ENCODE measurements around the gene ZNF385B. TPM values are rescaled to one million over a fixed set of nuclear protein-coding genes. Genes with fewer than 3 reads are reported as not detected.

ZNF385B gene
- polyA plus RNA-seq, 1 donor from 2014 or later: 0.31 TPM

DNA sequence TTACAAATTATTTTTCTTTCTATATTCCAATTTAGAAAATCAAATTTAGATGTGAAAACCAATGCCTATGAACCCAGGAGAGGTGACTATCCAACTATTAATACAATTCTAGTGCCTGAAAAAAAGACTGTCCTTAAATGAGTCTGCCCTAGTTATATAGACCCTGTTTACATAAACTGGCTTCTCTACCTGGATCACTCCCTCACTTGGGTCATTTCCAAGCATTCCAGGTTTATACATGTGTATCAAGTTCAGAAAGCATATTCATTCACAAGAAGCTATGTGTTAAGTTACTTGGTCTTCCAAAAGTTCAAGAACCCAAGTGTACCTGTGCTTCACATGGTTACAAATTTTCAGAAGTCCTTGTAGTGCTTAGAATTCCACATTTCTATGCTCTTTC is 8.3 kb downstream of the ZNF385B start:
- Histone ChIP-seq H3K9ac (ENCODE audit: low read length) (no peak overlapping the region), H4K20me1 (ENCODE audit: insufficient read depth) (no peaks in the 10 kb centered on the region), H3K4me3 (ENCODE audit: low read length) (no peak overlapping the region), H2AFZ (ENCODE audit: low read depth, low read length) (no peak overlapping the region), H3K27ac (ENCODE audit: low read length) (no peak overlapping the region), H3K4me2 (ENCODE audit: low read length) (no peak overlapping the region), H3K9me3 (ENCODE audit: low read length) (no peaks in the 10 kb centered on the region), H3K79me2 (replicated peaks; ENCODE audit: insufficient read depth, low read length) (no peaks in the 10 kb centered on the region), H3K36me3 (ENCODE audit: insufficient read depth, low read length) (no peaks in the 10 kb centered on the region), H3K27me3 (ENCODE audit: insufficient read depth, low read depth, low read length) (no peaks in the 10 kb centered on the region), H3K9me2 (ENCODE audit: insufficient read depth, low read length) (no peaks in the 10 kb centered on the region), H3F3A (ENCODE audit: insufficient read depth, low read length, poor library complexity, severe bottlenecking) (no peaks in the 10 kb centered on the region)
- no peak for TF ChIP-seq POLR2AphosphoS5 (IDR thresholded peaks at IDR 0.05)

DNA sequence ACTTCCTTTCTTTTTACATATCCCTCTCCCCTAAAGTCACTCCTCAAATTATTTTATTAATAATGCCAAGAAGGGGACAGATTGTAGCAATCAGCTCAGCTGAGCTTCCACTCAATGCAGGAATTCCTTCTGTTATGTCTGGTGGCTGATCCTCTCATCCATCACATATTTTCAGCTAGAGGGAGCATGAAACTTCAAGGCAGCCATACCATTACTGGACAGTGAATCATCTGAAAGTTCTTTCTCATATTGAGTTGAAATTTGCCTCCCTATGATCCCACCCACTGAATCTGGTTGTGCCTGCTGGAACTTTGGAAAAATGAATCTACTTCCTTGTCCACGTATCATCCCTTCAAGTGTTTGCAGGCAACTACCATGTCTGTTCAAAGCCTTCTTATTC is 11.2 kb downstream of the ZNF385B start:
- Histone ChIP-seq H4K20me1 (ENCODE audit: insufficient read depth) (no peaks in the 10 kb centered on the region), H3K36me3 (ENCODE audit: insufficient read depth, low read length) (no peaks in the 10 kb centered on the region), H3K9me2 (ENCODE audit: insufficient read depth, low read length) (no peaks in the 10 kb centered on the region), H3K4me2 (ENCODE audit: low read length) (no peak overlapping the region), H3K27me3 (ENCODE audit: insufficient read depth, low read depth, low read length) (no peaks in the 10 kb centered on the region), H2AFZ (ENCODE audit: low read depth, low read length) (no peak overlapping the region), H3K4me3 (ENCODE audit: low read length) (no peak overlapping the region), H3K9me3 (ENCODE audit: low read length) (no peaks in the 10 kb centered on the region), H3K27ac (ENCODE audit: low read length) (no peak overlapping the region), H3F3A (ENCODE audit: insufficient read depth, low read length, poor library complexity, severe bottlenecking) (no peaks in the 10 kb centered on the region), H3K79me2 (replicated peaks; ENCODE audit: insufficient read depth, low read length) (no peaks in the 10 kb centered on the region), H3K9ac (ENCODE audit: low read length) (no peak overlapping the region)
- no peak for TF ChIP-seq TAF1 (IDR thresholded peaks at IDR 0.05; ENCODE audit: low read depth)
- no peak for TF ChIP-seq RAD21 (conservative IDR thresholded peaks at IDR 0.05)
- no peak for TF ChIP-seq POLR2AphosphoS5 (IDR thresholded peaks at IDR 0.05)
- TF ChIP-seq, protein P1, sequence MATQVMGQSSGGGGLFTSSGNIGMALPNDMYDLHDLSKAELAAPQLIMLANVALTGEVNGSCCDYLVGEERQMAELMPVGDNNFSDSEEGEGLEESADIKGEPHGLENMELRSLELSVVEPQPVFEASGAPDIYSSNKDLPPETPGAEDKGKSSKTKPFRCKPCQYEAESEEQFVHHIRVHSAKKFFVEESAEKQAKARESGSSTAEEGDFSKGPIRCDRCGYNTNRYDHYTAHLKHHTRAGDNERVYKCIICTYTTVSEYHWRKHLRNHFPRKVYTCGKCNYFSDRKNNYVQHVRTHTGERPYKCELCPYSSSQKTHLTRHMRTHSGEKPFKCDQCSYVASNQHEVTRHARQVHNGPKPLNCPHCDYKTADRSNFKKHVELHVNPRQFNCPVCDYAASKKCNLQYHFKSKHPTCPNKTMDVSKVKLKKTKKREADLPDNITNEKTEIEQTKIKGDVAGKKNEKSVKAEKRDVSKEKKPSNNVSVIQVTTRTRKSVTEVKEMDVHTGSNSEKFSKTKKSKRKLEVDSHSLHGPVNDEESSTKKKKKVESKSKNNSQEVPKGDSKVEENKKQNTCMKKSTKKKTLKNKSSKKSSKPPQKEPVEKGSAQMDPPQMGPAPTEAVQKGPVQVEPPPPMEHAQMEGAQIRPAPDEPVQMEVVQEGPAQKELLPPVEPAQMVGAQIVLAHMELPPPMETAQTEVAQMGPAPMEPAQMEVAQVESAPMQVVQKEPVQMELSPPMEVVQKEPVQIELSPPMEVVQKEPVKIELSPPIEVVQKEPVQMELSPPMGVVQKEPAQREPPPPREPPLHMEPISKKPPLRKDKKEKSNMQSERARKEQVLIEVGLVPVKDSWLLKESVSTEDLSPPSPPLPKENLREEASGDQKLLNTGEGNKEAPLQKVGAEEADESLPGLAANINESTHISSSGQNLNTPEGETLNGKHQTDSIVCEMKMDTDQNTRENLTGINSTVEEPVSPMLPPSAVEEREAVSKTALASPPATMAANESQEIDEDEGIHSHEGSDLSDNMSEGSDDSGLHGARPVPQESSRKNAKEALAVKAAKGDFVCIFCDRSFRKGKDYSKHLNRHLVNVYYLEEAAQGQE (IDR thresholded peaks at IDR 0.05; ENCODE audit: borderline replicate concordance): no peak
- TF ChIP-seq, protein P2, sequence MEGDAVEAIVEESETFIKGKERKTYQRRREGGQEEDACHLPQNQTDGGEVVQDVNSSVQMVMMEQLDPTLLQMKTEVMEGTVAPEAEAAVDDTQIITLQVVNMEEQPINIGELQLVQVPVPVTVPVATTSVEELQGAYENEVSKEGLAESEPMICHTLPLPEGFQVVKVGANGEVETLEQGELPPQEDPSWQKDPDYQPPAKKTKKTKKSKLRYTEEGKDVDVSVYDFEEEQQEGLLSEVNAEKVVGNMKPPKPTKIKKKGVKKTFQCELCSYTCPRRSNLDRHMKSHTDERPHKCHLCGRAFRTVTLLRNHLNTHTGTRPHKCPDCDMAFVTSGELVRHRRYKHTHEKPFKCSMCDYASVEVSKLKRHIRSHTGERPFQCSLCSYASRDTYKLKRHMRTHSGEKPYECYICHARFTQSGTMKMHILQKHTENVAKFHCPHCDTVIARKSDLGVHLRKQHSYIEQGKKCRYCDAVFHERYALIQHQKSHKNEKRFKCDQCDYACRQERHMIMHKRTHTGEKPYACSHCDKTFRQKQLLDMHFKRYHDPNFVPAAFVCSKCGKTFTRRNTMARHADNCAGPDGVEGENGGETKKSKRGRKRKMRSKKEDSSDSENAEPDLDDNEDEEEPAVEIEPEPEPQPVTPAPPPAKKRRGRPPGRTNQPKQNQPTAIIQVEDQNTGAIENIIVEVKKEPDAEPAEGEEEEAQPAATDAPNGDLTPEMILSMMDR (IDR thresholded peaks at IDR 0.05; ENCODE audit: poor library complexity, severe bottlenecking): no peak
- no peak for TF ChIP-seq MXI1 (conservative IDR thresholded peaks at IDR 0.05; ENCODE audit: poor library complexity, severe bottlenecking)
- TF ChIP-seq SMC3 (conservative IDR thresholded peaks at IDR 0.05; ENCODE audit: poor library complexity): no peak

DNA sequence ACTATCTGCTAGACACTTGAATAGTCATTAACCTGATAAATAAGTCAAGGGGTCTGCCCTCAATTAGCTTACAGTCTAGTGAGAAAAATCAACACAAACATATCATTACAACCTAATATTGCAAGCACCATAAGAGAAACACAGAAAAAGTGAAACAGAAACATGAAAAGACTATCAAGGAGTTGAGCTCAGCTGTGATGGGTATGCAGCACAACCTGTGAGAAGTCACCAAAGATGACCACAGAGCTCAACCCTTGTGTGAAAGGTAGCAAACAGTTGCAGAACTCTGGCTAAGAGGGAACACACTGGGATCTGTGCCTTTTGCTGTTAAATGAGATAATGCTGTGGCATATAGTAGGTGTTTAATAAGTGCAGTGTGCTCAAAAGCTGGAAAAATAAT is 11.7 kb downstream of the ZNF385B start:
- Histone ChIP-seq H3K9me3 (ENCODE audit: low read length) (no peaks in the 10 kb centered on the region), H3K27me3 (ENCODE audit: insufficient read depth, low read depth, low read length) (no peaks in the 10 kb centered on the region), H3F3A (ENCODE audit: insufficient read depth, low read length, poor library complexity, severe bottlenecking) (no peaks in the 10 kb centered on the region), H3K9ac (ENCODE audit: low read length) (no peak overlapping the region), H3K36me3 (ENCODE audit: insufficient read depth, low read length) (no peaks in the 10 kb centered on the region), H4K20me1 (ENCODE audit: insufficient read depth) (no peaks in the 10 kb centered on the region), H2AFZ (ENCODE audit: low read depth, low read length) (no peak overlapping the region), H3K79me2 (replicated peaks; ENCODE audit: insufficient read depth, low read length) (no peaks in the 10 kb centered on the region), H3K9me2 (ENCODE audit: insufficient read depth, low read length) (no peaks in the 10 kb centered on the region), H3K4me2 (ENCODE audit: low read length) (no peak overlapping the region), H3K4me3 (ENCODE audit: low read length) (no peak overlapping the region), H3K27ac (ENCODE audit: low read length) (no peak overlapping the region)
- no peak for TF ChIP-seq TAF1 (IDR thresholded peaks at IDR 0.05; ENCODE audit: low read depth)
- TF ChIP-seq POLR2AphosphoS5 (IDR thresholded peaks at IDR 0.05): no peak
- TF ChIP-seq, protein P1 (IDR thresholded peaks at IDR 0.05; ENCODE audit: borderline replicate concordance): no peak
- no peak for TF ChIP-seq RAD21 (conservative IDR thresholded peaks at IDR 0.05)
- TF ChIP-seq, protein P2 (IDR thresholded peaks at IDR 0.05; ENCODE audit: poor library complexity, severe bottlenecking): no peak
- TF ChIP-seq EP300 (conservative IDR thresholded peaks at IDR 0.05; ENCODE audit: poor library complexity, severe bottlenecking): no peak
- no peak for TF ChIP-seq EZH2 (IDR thresholded peaks at IDR 0.05; ENCODE audit: borderline replicate concordance, insufficient read depth, low read length, poor library complexity, severe bottlenecking)
- TF ChIP-seq MXI1 (conservative IDR thresholded peaks at IDR 0.05; ENCODE audit: poor library complexity, severe bottlenecking): no peak
- TF ChIP-seq SMC3 (conservative IDR thresholded peaks at IDR 0.05; ENCODE audit: poor library complexity): no peak

Measured in neural cell (in vitro differentiated cells).